Gastrocnemius medialis (tissue), 4 donors: Measurements from ENCODE around the gene UBL7. TPM values are rescaled to one million over a fixed set of nuclear protein-coding genes. Genes with fewer than 3 reads are reported as not detected.

ENCODE experiments used
- ATAC-seq, 2 donors: fragments of 150-250 bp; one replicate each; pipeline ENCODE4 v1.9.1; 2016
- DNase-seq, 2 donors: peaks; one replicate each; pipeline ENCODE4 v3.0.0-alpha.2; 2019
- H3K27ac ChIP-seq, 4 donors: fragments of 200-600 bp; sonication (generic); 1 replicate in 1 of 4; 2 replicates in 3 of 4; pipeline ENCODE4 v1.5.1; 2016 to 2018; ENCODE audit warnings: mild to moderate bottlenecking in 2 of 4, moderate library complexity in 1 of 4
- H3K27me3 ChIP-seq, 3 donors: fragments of 200-600 bp; sonication (generic) in 2 of 3; 1 replicate in 1 of 3; 2 replicates in 2 of 3; pipeline versions ENCODE4 v1.5.1 to v1.6.0; 2016 to 2019; ENCODE audit warnings: mild to moderate bottlenecking in 1 of 3, moderate library complexity in 1 of 3
- H3K36me3 ChIP-seq, 2 donors: fragments of 200-600 bp; sonication (generic) in 1 of 2; one replicate each; pipeline ENCODE4 v1.5.1; 2017 to 2018
- H3K4me1 ChIP-seq, 2 donors: fragments of 200-600 bp; sonication (generic) in 1 of 2; one replicate each; pipeline ENCODE4 v1.5.1; 2016 to 2017; ENCODE audit warnings: mild to moderate bottlenecking in 2 of 2
- H3K4me3 ChIP-seq, 4 donors: fragments of 200-600 bp; sonication (generic) in 3 of 4; 1 replicate in 1 of 4; 2 replicates in 3 of 4; pipeline ENCODE4 v1.5.1; 2016 to 2019; ENCODE audit warnings: mild to moderate bottlenecking in 2 of 4
- H3K9me3 ChIP-seq, 3 donors: fragments of 200-600 bp; sonication (generic) in 2 of 3; 1 replicate in 1 of 3; 2 replicates in 2 of 3; pipeline ENCODE4 v1.5.1; 2016 to 2019
- CTCF ChIP-seq, 5 experiments: fragments of 450-650 bp in 3 of 5; fragments of 200-600 bp in 2 of 5; sonication (generic) in 2 of 5; IDR thresholded peaks in 4 of 5; conservative IDR thresholded peaks in 1 of 5; 1 replicate in 4 of 5; 2 replicates in 1 of 5; pipeline ENCODE4 v1.5.1; 2016 to 2019; ENCODE audit warnings: antibody characterized with exemption in 5 of 5, mild to moderate bottlenecking in 3 of 5, moderate library complexity in 3 of 5
- POLR2A ChIP-seq, 2 donors: fragments of 450-650 bp; IDR thresholded peaks; one replicate each; pipeline ENCODE4 v1.6.1; 2017; ENCODE audit warnings: antibody characterized with exemption in 2 of 2, mild to moderate bottlenecking in 2 of 2, moderate library complexity in 2 of 2
- in situ Hi-C, 4 donors: fragments of 200-750 bp; cut with MboI; loops; one replicate each; pipeline versions ENCODE4 v1.15.0 to v1.8.0; 2017; ENCODE audit warnings: low sequenced_read_pairs in 4 of 4
- intact Hi-C: fragments of 100-400 bp; cut with DNase I; formaldehyde crosslinking; loops from one replicate; pipeline ENCODE4 v1.15.1; 2023; ENCODE audit warnings: low total_unique reads
- total RNA-seq, 4 donors: library from RNA; depleted of rRNA; stranded (reverse); fragments of >200 nt; gene quantifications; one replicate each; pipeline versions ENCODE4 v1.1.0 to v1.2.3, GENCODE V29; 2016

UBL7 gene
- total RNA-seq, 4 donors from 2014 or later: 66.4 to 139 (median 83.2) TPM

DNA sequence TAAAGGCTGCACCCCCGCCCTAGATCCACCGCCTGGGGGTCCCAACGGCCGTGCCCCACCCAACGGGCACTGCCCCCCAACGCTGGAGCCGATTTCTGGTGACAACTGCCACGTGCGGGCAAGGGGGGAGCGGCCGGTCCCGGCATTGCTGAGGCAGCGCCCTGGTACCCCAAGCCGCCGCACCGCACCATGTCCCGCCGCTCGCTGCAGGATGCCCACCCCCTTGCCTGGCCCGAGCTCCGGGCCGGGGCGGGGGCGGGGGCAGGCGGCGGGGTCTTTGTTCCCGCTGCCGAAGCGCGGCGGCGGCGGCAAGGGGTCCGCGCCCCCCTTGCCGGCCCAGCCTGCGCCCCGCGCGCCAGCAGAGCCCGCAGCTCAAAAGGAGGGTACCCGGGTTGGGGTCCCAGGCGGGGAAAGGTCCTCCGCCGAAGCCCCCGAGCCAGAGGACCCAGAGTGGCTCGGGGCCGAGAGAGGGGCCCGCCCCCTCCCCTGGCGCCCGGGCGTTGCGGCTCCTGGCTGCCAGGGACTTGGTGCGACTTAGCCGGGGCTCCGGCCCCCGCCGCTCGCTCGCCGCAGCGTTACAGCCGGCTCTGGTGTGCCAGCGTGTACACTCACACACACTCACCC, 27.9 kb downstream of the UBL7 start:
- Histone ChIP-seq H3K4me3 (peak overlapping the region; percentile 61 to 84 (median 72)), H3K4me1 (peaks cover 0 to 9% of the 10 kb centered on the region in 2 donors), H3K27ac (peak overlapping the region; percentile 50 to 73 (median 68)), H3K27me3 (peaks cover 0 to 18% (median 7%) of the 10 kb centered on the region in 3 donors), H3K36me3 (no peaks in the 10 kb centered on the region), H3K9me3 (no peaks in the 10 kb centered on the region)
- ATAC-seq: no peak
- intact Hi-C loops: loop anchor here (5.0 kb wide), 1 partner anchor 39 kb away; no protein-coding TSS in a partner anchor
- TF ChIP-seq CTCF (IDR thresholded peaks at IDR 0.05 in 4 of 5, conservative IDR thresholded peaks at IDR 0.05 in 1 of 5): no peak
- TF ChIP-seq POLR2A (IDR thresholded peaks at IDR 0.05): no peak
- in situ Hi-C loops: no loop called here
- no peak for DNase-seq

DNA sequence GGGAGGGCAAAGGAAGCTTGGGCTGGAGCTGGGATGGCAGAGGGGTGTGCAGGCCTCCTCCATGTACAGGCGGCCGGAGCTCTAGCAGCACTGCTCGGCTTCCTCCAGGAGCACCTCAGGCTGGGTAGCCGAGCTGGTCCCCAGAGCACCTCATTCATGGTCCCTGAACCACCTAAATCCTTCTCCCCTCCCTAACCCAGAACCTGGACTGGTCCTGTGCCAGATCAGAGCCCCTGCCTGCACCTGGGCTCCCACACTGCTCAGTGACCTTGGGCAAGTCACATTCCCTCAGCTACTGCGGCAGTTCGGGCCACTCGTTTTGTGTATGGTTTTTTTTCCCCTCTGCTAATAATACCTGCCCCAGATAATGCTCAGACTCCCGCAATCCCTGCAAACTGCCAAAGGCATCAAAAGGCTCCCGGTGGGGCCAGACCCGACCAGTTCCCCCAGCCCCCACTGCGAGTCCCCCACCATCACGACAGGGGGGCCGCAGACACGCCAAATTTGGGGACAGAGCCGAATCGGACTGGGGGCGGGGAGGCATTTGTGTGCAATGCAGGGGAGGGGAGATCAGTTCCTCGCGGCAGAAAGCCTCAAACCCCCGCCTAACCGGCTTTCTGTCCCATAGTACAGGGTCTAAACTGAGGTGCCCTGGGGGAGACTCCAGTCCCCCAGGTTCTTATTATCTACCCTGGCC, 28.5 kb downstream of the UBL7 start:
- DNase-seq: no peak
- no peak for TF ChIP-seq CTCF (IDR thresholded peaks at IDR 0.05 in 4 of 5, conservative IDR thresholded peaks at IDR 0.05 in 1 of 5)
- no peak for TF ChIP-seq POLR2A (IDR thresholded peaks at IDR 0.05)
- H3K4me1 ChIP-seq: peaks cover 0 to 9% of the 10 kb centered on the region in 2 donors
- H3K27me3 ChIP-seq: peaks cover 0 to 18% (median 7%) of the 10 kb centered on the region in 3 donors
- H3K27ac ChIP-seq: no peak overlapping the region
- H3K9me3 ChIP-seq: no peaks in the 10 kb centered on the region
- ATAC-seq: no peak
- in situ Hi-C loops (no loop called here), intact Hi-C loops (loop anchor here (5.0 kb wide), 1 partner anchor 40 kb away; no protein-coding TSS in a partner anchor)
- peak overlapping the region; percentile 61 to 84 (median 72) for H3K4me3 ChIP-seq
- H3K36me3 ChIP-seq: no peaks in the 10 kb centered on the region

- in situ Hi-C loops: no loop called here
- H3K27me3 ChIP-seq: peaks cover 0 to 18% (median 7%) of the 10 kb centered on the region in 3 donors
Measured at GRCh38 chr15:74431645-74432044, 29.3 kb downstream of the UBL7 start.

DNA sequence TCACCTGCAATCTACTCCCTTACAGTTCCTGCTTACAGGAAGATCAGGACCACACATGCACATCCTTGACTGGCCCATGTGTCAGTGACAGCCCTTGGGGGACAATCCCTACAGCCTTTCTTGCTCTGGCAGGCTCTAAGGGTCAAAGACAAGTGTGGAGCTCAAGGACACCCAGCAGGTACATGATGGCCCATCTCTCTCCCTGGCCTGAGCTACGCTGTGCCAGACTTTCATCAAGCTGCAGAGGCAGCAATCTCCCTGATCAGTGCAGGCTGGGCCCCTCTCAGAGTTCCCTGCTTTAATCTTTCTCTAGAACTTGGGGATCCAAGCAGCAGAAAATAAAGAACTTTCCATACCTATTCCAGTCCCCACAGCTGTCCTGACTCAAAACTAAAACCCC, 29.8 kb downstream of the UBL7 start:
- TF ChIP-seq CTCF (IDR thresholded peaks at IDR 0.05 in 4 of 5, conservative IDR thresholded peaks at IDR 0.05 in 1 of 5) (no peak), POLR2A (IDR thresholded peaks at IDR 0.05) (no peak)
- Histone ChIP-seq H3K9me3 (no peaks in the 10 kb centered on the region), H3K27ac (no peak overlapping the region), H3K27me3 (peaks cover 0 to 18% (median 7%) of the 10 kb centered on the region in 3 donors), H3K36me3 (no peaks in the 10 kb centered on the region), H3K4me3 (no peak overlapping the region), H3K4me1 (peaks cover 0 to 9% of the 10 kb centered on the region in 2 donors)
- no peak for DNase-seq
- intact Hi-C loops: loop anchor here (5.0 kb wide), 1 partner anchor 41 kb away; no protein-coding TSS in a partner anchor
- in situ Hi-C loops: no loop called here
- no peak for ATAC-seq

More at GRCh38 chr15:74431645-74432044, 29.3 kb downstream of the UBL7 start:
- ATAC-seq (no peak), DNase-seq (no peak)
- intact Hi-C loops: loop anchor here (5.0 kb wide), 1 partner anchor 41 kb away; no protein-coding TSS in a partner anchor
- no peak overlapping the region for H3K27ac ChIP-seq
- H3K36me3 ChIP-seq: no peaks in the 10 kb centered on the region
- no peaks in the 10 kb centered on the region for H3K9me3 ChIP-seq
- no peak for TF ChIP-seq CTCF (IDR thresholded peaks at IDR 0.05 in 4 of 5, conservative IDR thresholded peaks at IDR 0.05 in 1 of 5)
- TF ChIP-seq POLR2A (IDR thresholded peaks at IDR 0.05): no peak
- H3K4me3 ChIP-seq: no peak overlapping the region
- H3K4me1 ChIP-seq: peaks cover 0 to 9% of the 10 kb centered on the region in 2 donors
